ENCODE data around the gene OTULIN. TPM values are rescaled to one million over a fixed set of nuclear protein-coding genes. Genes with fewer than 3 reads are reported as not detected.

The OTULIN gene
- total RNA-seq, 1 experiment from 2014 or later: 22.4 TPM

DNA sequence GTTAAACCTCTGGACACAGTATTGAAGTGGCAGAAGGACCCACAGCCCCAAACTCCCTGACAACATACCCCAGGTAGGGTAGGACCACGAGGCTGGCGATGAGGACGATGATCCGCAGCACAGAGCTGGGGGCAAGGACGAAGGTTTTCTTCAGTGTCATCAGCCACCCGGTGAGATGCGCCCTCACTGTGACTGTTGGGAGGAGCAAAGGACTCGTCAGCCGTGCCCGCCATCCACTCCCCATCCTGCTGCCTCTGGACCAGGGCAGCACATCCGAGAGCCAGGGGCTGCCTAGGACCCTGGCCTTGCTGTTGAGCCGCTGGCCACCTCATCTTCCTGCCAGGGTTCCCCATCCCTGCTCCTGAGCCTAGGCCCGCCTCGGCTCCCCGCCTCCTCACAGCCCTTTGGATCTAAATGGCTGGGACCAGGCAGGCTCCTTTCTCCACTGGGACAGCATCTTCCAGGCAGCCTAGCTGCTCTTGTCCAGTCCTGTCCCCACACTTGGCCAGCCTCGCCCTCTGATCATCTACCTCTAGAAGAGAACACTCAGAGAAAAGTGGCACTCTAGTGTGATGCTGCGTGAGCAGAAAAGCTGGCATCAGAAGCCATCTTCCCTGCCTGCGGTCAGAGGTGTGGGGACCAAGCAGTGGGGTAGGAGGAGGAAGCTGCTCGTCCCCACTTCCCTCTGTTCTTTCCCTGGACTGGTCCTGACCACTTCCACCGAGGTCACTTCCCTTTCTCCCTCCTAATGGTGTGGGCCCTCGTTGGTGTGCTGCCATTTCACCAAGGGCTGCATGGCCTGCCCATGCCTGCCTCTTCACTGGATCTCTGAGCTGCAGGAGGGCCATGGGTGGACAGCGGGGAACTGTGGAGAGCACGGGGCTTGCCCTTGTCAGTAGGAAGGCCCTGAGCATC lies 49.2 kb downstream of the OTULIN start:
- H3K9me3 ChIP-seq (ENCODE audit: low read length): no peaks in the 10 kb centered on the region
- H3K79me2 ChIP-seq (ENCODE audit: low read length): no peaks in the 10 kb centered on the region
- H3K36me3 ChIP-seq (ENCODE audit: low read depth, low read length): peaks cover 28% of the 10 kb centered on the region; the same call in 1 of the 2 replicates
- H3K27ac ChIP-seq (ENCODE audit: low read length): no peak overlapping the region
- no peak for ATAC-seq
- H3F3A ChIP-seq (ENCODE audit: low read length, unreplicated experiment): no peaks in the 10 kb centered on the region
- intact Hi-C loops (cut with micrococcal nuclease): no loop called here
- no peaks in the 10 kb centered on the region for H3K9me2 ChIP-seq (replicated peaks; ENCODE audit: low read length)
- no peak overlapping the region for H3K9ac ChIP-seq (ENCODE audit: low read length)
- H3K27me3 ChIP-seq (ENCODE audit: low read length): no peaks in the 10 kb centered on the region
- no TSS peak for BruUV-seq (replicated peaks)
- H3K4me3 ChIP-seq (ENCODE audit: low read length): no peak overlapping the region
- DNase-seq: no peak
- no peaks in the 10 kb centered on the region for H4K20me1 ChIP-seq (ENCODE audit: low read length)
- CTCF ChIA-PET: interaction anchor here (0.6 kb wide), 1 partner anchor 28 kb away, joined by 3 read pairs; no protein-coding TSS in a partner anchor
- H3K4me2 ChIP-seq (ENCODE audit: low read length): no peak overlapping the region
- POLR2A ChIA-PET (ENCODE audit: unreplicated experiment): no interaction called here
- TF ChIP-seq EZH2phosphoT487 (IDR thresholded peaks at IDR 0.05; ENCODE audit: borderline replicate concordance, low read length) (no peak), EZH2 (IDR thresholded peaks at IDR 0.05; ENCODE audit: low read length, unreplicated experiment) (no peak)
- TF ChIP-seq, protein P1, sequence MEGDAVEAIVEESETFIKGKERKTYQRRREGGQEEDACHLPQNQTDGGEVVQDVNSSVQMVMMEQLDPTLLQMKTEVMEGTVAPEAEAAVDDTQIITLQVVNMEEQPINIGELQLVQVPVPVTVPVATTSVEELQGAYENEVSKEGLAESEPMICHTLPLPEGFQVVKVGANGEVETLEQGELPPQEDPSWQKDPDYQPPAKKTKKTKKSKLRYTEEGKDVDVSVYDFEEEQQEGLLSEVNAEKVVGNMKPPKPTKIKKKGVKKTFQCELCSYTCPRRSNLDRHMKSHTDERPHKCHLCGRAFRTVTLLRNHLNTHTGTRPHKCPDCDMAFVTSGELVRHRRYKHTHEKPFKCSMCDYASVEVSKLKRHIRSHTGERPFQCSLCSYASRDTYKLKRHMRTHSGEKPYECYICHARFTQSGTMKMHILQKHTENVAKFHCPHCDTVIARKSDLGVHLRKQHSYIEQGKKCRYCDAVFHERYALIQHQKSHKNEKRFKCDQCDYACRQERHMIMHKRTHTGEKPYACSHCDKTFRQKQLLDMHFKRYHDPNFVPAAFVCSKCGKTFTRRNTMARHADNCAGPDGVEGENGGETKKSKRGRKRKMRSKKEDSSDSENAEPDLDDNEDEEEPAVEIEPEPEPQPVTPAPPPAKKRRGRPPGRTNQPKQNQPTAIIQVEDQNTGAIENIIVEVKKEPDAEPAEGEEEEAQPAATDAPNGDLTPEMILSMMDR (conservative IDR thresholded peaks at IDR 0.05; ENCODE audit: low read depth, low read length): no peak
- H3K4me1 ChIP-seq (ENCODE audit: insufficient read depth, low read length): no peaks in the 10 kb centered on the region
- H2AFZ ChIP-seq (ENCODE audit: low read length): no peak overlapping the region

DNA sequence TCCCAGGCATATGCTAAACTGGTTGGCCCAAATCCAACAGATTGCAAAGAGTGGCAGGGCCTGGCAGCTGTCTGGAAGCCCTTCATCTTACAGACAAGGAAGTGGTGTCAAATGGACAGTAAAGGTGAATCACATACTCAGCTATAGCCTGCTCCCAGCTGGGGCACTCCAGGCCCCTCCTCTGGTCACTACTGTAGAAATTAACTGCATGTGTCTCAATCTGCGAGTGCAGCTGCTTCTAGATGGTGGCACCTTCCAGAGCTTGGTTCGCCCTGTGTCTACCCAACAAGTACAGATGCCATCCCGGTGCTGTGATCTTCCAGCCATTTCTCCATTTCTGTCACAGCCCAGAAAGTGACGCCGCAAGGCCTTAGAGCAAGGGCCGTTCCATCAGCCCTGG lies 50.2 kb downstream of the OTULIN start:
- DNase-seq (peak; percentile 30), ATAC-seq (no peak)
- no peak overlapping the region for H3K4me3 ChIP-seq (ENCODE audit: low read length)
- no peak overlapping the region for H3K27ac ChIP-seq (ENCODE audit: low read length)
- no peaks in the 10 kb centered on the region for H3K9me3 ChIP-seq (ENCODE audit: low read length)
- no peak overlapping the region for H3K4me2 ChIP-seq (ENCODE audit: low read length)
- H3K27me3 ChIP-seq (ENCODE audit: low read length): no peaks in the 10 kb centered on the region
- ChIA-PET POLR2A (ENCODE audit: unreplicated experiment) (no interaction called here), CTCF (no interaction called here)
- no peak overlapping the region for H2AFZ ChIP-seq (ENCODE audit: low read length)
- no peaks in the 10 kb centered on the region for H3F3A ChIP-seq (ENCODE audit: low read length, unreplicated experiment)
- no peaks in the 10 kb centered on the region for H3K4me1 ChIP-seq (ENCODE audit: insufficient read depth, low read length)
- BruUV-seq (replicated peaks): no TSS peak
- H3K9me2 ChIP-seq (replicated peaks; ENCODE audit: low read length): no peaks in the 10 kb centered on the region
- H3K79me2 ChIP-seq (ENCODE audit: low read length): no peaks in the 10 kb centered on the region
- H4K20me1 ChIP-seq (ENCODE audit: low read length): no peaks in the 10 kb centered on the region
- TF ChIP-seq EZH2phosphoT487 (IDR thresholded peaks at IDR 0.05; ENCODE audit: borderline replicate concordance, low read length): no peak
- TF ChIP-seq, protein P1 (conservative IDR thresholded peaks at IDR 0.05; ENCODE audit: low read depth, low read length): no peak
- TF ChIP-seq EZH2 (IDR thresholded peaks at IDR 0.05; ENCODE audit: low read length, unreplicated experiment): no peak
- peaks cover 23% of the 10 kb centered on the region; the same call in 1 of the 2 replicates for H3K36me3 ChIP-seq (ENCODE audit: low read depth, low read length)
- no peak overlapping the region for H3K9ac ChIP-seq (ENCODE audit: low read length)
- intact Hi-C loops (cut with micrococcal nuclease): no loop called here

DNA sequence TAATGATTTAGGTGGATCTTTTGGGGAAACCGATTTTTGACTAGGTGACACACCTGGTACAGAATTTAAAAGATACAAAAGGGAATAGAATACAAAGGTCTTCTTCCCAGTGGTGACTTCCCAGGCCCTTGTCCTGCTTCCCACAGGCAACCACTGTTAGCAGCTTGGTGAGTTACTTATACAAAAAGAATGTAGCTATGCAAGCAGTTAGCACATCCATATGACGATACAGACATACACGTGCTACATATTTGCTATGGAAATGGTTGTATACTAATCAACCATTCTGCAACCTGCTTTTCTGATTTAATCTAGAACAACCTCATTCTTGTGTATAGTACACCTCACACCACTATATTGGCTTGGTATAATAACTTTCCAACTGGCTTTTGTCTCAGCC lies 51.0 kb downstream of the OTULIN start:
- Histone ChIP-seq H3K4me2 (ENCODE audit: low read length) (no peak overlapping the region), H2AFZ (ENCODE audit: low read length) (no peak overlapping the region), H4K20me1 (ENCODE audit: low read length) (no peaks in the 10 kb centered on the region), H3K79me2 (ENCODE audit: low read length) (no peaks in the 10 kb centered on the region), H3K36me3 (ENCODE audit: low read depth, low read length) (peaks cover 17% of the 10 kb centered on the region; the same call in 1 of the 2 replicates), H3K27me3 (ENCODE audit: low read length) (no peaks in the 10 kb centered on the region), H3K9me3 (ENCODE audit: low read length) (no peaks in the 10 kb centered on the region), H3K9me2 (replicated peaks; ENCODE audit: low read length) (no peaks in the 10 kb centered on the region), H3K4me3 (ENCODE audit: low read length) (no peak overlapping the region), H3K4me1 (ENCODE audit: insufficient read depth, low read length) (no peaks in the 10 kb centered on the region), H3K27ac (ENCODE audit: low read length) (no peak overlapping the region), H3K9ac (ENCODE audit: low read length) (no peak overlapping the region), H3F3A (ENCODE audit: low read length, unreplicated experiment) (no peaks in the 10 kb centered on the region)
- ChIA-PET POLR2A (ENCODE audit: unreplicated experiment) (no interaction called here), CTCF (no interaction called here)
- intact Hi-C loops (cut with micrococcal nuclease): no loop called here
- DNase-seq (no peak), ATAC-seq (no peak)
- no peak for TF ChIP-seq EZH2 (IDR thresholded peaks at IDR 0.05; ENCODE audit: low read length, unreplicated experiment)
- TF ChIP-seq EZH2phosphoT487 (IDR thresholded peaks at IDR 0.05; ENCODE audit: borderline replicate concordance, low read length): no peak
- TF ChIP-seq, protein P1 (conservative IDR thresholded peaks at IDR 0.05; ENCODE audit: low read depth, low read length): no peak
- no TSS peak for BruUV-seq (replicated peaks)
